Measurements from ENCODE around the gene DOK6.

DNA sequence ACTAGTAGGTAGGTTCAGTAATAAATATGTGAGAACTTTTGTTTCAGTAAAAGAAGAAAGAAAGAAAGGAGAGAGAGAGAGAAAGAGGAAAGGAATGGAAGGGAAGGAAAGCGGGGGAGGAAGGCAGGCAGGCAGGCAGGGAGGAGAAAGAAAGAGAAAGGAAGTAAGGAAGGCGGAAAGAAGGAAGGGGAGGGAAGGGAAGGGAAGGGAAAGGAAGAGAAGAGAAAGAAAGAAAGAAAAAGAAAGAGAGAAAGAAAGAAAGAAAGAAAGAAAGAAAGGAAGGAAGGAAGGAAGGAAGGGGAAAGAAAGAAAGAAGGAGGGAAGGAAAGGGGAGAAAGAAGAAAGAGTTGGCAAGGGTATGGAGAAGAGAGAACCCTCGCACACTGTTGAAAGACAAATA, 479.4 kb downstream of the DOK6 start:
- TF ChIP-seq POLR2A (IDR thresholded peaks at IDR 0.05; ENCODE audit: low read length) (no peak), GATA1 (IDR thresholded peaks at IDR 0.05; ENCODE audit: low read depth, low read length) (no peak)

All from erythroblast (primary cell).